ENCODE measurements around the gene SDC1.
"Not testable (repeated sequence)": the region's sequence is repeated elsewhere in the genome, so short reads cannot be mapped to it uniquely, and the experiment has no call there.

Gene SDC1, protein sequence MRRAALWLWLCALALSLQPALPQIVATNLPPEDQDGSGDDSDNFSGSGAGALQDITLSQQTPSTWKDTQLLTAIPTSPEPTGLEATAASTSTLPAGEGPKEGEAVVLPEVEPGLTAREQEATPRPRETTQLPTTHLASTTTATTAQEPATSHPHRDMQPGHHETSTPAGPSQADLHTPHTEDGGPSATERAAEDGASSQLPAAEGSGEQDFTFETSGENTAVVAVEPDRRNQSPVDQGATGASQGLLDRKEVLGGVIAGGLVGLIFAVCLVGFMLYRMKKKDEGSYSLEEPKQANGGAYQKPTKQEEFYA

GRCh38 chr2:20224716-20225293, at the start of gene SDC1:
Gene SDC1 (minus strand): TSS chr2:20225130. CDS start chr2:20224867, 263 bp downstream.
- no peak for DNase-seq

- no peak for DNase-seq
Measured at GRCh38 chr2:20273042-20273441, 48.1 kb upstream of the SDC1 start.

DNA sequence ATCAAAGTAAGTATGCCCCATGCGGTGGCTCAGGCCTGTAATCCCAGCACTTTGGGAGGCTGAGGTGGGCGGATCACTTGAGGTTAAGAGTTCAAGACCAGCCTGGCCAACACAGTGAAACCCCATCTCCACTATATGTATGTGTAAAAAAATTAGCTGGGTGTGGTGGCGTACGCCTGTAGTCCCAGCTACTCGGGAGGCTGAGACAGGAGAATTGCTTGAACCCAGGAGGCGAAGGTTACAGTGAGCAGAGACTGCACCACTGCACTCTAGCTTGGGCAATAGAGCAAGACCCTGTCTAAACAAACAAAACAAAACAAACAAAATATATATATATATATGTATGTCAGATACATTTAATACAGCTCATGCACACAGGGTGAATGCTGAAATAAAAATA, 43.4 kb upstream of the SDC1 start:
- not testable (repeated sequence) for DNase-seq

DNA sequence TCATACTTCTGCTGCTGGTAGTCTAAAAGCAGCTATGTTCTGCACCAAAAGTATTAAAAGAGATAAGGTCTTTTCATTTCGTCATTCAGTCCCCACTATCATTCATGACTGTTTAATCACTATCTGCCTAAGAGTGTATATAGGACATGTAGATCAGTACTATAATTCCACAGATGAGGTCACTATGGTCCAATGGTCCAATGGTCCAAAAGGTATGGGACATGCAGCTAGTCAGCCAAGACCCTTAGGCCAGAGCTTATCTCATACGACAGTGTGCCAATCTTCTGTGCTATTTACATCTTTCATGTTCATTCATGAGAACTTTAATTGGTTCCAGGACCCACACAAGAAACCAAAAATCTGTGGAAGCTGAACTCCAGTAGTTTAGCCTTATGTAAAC, 42.6 kb upstream of the SDC1 start:
- DNase-seq: no peak

GRCh38 chr2:20264629-20265028, 39.7 kb upstream of the SDC1 start:
- DNase-seq: no peak

- DNase-seq: no peak
Measured at GRCh38 chr2:20257411-20257810, 32.5 kb upstream of the SDC1 start.

GRCh38 chr2:20254731-20255130, 29.8 kb upstream of the SDC1 start:
- no peak for DNase-seq

DNA sequence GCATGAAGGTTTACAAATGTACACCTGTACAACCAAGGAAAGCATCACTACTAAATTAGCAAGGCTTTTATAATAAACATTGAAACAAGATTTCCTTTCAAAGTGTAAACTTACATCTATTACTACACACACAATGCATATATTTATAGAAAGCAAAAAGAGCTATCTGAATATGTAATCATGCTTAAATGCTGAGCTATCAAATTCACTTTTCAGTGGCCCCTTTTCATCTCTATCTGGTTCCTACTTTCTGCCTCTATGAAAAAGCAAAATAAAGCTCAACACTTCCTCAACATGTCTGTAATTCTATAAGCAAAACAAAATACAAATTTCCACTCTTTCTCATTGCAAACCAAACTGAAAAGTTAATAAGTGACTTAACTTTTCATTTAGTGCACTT, 25.5 kb upstream of the SDC1 start:
- no peak for DNase-seq

DNA sequence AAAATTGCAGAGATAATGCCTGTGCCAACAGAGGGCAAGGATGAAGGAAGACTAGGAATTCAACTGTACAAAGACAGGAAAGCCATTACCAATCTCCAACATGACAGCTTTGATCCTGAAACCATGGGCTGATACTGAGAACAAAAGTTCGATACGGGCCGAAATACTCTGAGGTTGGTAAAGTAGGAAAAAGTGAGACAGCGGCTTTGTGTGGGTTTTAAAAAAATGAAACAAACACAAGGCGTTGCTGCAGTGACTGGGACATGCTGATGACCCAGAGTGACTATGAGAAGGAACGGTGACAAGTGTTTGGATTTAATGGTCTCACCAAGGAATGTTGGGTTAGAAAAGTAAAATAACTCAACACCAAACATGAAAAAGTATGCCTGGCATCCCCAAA, 24.2 kb upstream of the SDC1 start:
- DNase-seq: no peak

- DNase-seq: no peak
Measured at GRCh38 chr2:20247084-20247483, 22.2 kb upstream of the SDC1 start.

- not testable (repeated sequence) for DNase-seq
Measured at GRCh38 chr2:20243637-20244036, 18.7 kb upstream of the SDC1 start.

- no peak for DNase-seq
Measured at GRCh38 chr2:20242727-20243377, 17.9 kb upstream of the SDC1 start.

GRCh38 chr2:20241973-20242726, 17.2 kb upstream of the SDC1 start:
- DNase-seq: no peak

- not testable (repeated sequence) for DNase-seq
Measured at GRCh38 chr2:20240291-20240690, 15.4 kb upstream of the SDC1 start.

DNA sequence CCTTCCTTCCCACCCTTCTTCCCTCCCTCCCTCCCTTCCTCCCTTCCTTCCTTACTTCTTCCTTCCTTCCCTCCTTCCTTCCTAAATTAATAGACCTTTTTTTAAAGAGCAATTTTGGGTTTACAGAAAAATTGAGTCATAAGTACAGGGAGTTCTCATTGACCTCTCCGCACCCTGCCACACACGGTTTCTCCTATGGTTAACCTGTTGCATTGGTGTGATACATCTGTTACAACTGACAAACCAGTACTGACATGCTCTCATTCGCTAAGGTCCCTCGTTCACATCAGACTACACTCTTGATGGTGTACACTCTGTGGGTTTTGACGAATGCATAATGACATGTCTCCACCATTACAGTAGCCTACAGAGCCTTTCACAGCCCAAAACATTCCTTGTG, 11.6 kb upstream of the SDC1 start:
- no peak for DNase-seq

GRCh38 chr2:20235655-20236305, 10.8 kb upstream of the SDC1 start:
- no peak for DNase-seq

GRCh38 chr2:20234597-20234996, 9.7 kb upstream of the SDC1 start:
- not testable (repeated sequence) for DNase-seq

DNA sequence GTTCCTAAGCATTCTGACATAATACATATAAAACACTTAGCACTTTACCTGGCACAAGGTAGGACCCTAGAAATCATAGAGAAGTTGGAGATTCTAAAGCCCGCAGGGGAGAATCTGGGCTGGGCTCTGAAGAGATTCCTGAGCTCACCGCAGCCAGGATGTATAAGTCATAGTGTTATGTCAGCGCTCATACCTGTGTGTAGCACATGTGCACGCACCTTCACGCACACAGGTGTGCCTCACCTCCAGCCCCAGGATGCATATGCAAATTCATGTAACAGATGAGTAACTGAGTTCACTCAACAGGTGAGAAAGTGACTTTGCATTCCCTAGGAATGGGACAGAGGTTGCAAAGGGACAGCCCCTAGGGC, 7.9 kb upstream of the SDC1 start:
- DNase-seq: no peak

DNA sequence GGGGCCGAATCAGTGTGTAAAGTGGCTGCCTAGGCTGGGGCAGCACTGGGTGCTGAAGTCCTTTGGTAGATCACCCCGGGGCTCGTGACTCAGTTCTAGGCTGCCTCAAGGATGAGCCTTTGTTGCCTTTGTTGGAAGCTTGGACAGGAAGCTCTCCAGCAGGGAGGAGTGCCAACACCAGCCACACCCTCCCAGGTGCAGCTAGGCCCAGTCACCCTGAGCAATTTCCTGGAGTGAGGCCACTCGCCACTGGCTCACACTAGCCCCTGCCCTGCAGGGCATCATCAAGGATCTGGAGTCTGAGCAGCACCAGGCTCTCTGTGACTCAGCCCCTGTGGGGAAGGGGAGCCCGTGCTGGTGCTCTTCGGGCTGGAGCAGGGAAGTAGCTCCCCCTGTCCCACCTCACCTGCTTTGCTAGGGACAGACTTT, 6.7 kb upstream of the SDC1 start:
- no peak for DNase-seq

DNA sequence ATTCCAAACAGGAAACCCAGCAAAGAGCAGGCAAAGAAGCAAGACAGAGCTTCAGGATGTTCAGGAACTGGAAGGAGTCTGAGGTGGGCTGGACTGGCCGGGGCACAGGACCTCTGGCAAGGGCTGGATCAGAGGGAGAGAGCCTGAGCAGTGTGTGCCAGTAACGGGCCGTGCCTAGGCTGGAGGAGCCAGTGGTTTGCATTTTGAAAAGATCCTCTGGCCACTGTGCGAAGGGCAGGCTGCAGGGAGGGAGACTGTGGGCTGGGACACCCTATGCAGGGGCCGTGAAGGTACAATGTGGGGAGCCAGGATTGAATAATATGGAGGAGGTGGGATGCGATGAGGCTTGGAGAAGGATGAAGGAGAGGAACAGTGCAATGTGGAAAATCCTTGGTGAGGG, 6.2 kb upstream of the SDC1 start:
- no peak for DNase-seq

- no peak for DNase-seq
Measured at GRCh38 chr2:20230114-20230425, 5.1 kb upstream of the SDC1 start.

- DNase-seq: no peak
Measured at GRCh38 chr2:20229322-20230113, 4.6 kb upstream of the SDC1 start.
